ENCODE data around the gene ABHD2.

- TF ChIP-seq, protein P1, sequence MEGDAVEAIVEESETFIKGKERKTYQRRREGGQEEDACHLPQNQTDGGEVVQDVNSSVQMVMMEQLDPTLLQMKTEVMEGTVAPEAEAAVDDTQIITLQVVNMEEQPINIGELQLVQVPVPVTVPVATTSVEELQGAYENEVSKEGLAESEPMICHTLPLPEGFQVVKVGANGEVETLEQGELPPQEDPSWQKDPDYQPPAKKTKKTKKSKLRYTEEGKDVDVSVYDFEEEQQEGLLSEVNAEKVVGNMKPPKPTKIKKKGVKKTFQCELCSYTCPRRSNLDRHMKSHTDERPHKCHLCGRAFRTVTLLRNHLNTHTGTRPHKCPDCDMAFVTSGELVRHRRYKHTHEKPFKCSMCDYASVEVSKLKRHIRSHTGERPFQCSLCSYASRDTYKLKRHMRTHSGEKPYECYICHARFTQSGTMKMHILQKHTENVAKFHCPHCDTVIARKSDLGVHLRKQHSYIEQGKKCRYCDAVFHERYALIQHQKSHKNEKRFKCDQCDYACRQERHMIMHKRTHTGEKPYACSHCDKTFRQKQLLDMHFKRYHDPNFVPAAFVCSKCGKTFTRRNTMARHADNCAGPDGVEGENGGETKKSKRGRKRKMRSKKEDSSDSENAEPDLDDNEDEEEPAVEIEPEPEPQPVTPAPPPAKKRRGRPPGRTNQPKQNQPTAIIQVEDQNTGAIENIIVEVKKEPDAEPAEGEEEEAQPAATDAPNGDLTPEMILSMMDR (conservative IDR thresholded peaks at IDR 0.05; ENCODE audit: low read length), result no peak
- TF ChIP-seq EZH2phosphoT487 (IDR thresholded peaks at IDR 0.05; ENCODE audit: borderline replicate concordance, low read depth, low read length), result no peak
These were observed 84.7 kb downstream of the ABHD2 start for GRCh38 chr15:89172921-89173320.

Measured in OCI-LY7 (cell line).